ENCODE results near the gene TSEN54.

The TSEN54 gene

DNA sequence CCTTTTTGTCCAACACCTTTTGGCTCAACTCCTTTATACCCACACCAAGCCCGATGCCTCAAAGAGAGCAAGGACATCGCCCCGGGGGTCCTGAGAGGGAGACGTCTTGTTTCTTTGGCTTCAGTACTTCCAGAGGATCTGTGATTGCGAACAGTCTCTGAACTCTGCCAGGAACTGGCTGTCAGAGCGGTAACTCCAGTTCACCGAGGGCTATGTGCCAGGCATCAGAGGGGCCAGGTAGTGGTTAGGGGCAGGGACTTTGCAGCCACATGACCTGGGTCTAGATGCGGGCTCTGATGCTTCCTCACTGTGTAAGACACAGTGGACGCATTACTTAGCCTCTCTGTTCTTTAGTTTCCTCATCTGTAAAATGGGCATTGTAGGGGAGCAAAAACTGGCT is 30.8 kb downstream of the TSEN54 start:
- no peaks in the 10 kb centered on the region for H3K4me1 Mint-ChIP-seq (ENCODE audit: low read depth)
- H3K36me3 Mint-ChIP-seq (ENCODE audit: low read depth), result peaks cover 2% of the 10 kb centered on the region
- H3K9me3 Mint-ChIP-seq, result no peaks in the 10 kb centered on the region
- no peak overlapping the region for H3K4me3 Mint-ChIP-seq
- no peak for DNase-seq
- H3K27me3 Mint-ChIP-seq, result no peaks in the 10 kb centered on the region
- no peak overlapping the region for H3K27ac Mint-ChIP-seq

DNA sequence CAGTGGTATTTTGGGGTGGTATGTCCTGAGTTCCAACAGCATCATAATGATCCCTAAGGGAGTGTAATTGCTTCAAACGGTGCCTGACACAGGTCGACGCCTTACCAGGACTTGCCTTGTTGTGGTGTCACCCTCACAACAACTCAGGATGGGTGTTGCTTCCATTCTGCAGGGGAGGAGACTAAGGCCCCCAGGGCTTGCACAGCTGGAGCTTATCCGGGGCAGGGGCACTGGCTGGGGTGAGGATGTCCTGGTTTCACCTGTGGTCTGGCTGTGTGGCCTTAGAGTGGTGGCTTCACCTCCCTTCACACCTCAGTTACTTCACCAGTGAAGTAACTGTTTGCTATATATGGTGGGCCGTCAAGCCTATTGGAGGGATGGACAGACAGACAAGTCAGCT is 32.5 kb downstream of the TSEN54 start:
- Mint-ChIP-seq H3K9me3 (no peaks in the 10 kb centered on the region), H3K36me3 (ENCODE audit: low read depth) (peaks cover 2% of the 10 kb centered on the region), H3K4me3 (no peak overlapping the region), H3K4me1 (ENCODE audit: low read depth) (no peaks in the 10 kb centered on the region), H3K27me3 (no peaks in the 10 kb centered on the region), H3K27ac (no peak overlapping the region)
- DNase-seq, result no peak

DNA sequence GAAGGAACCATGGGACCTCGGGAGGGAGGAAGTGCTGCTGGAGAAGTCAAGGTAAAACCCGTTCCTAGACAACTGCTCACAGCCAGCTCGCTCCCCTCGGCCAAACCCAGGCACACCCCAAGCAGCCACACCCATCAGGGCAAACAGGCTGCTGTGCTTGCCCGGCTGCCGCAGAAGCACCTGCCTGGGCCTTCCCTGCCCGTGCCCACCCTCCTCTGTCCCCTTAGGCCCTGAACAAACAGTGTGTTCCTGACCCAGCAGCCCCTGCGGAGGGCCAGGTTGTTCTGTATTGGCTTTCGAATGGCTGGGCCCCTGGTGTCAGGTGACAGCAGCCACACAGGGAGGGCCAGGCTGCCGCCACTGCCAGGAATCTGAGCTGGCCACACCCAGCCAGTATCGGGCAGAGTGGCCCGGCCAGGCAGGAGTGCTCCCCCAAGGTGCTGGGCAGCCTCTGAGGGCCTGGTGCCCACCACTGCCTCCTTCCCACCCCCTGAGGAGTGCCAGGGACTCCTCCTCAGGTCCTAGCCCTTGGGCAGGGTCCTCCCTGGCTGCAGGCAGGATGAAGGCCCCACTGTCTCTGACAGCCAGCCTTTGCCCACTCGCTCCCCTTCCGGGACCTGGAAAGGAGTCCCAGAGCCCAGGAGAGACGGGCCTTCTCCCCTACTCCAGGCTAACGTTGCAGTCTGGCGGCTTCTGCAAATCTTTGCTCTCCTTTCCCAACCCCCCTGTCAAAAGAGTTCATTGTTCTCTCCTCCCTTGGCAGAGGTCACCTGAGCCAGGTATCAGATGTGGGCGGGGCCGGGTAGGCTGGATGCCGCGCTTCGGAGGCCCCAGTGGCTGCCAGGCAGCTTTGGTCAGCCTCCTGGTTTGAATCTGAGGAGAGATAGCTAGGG is 33.2 kb downstream of the TSEN54 start:
- Mint-ChIP-seq H3K4me3 (no peak overlapping the region), H3K27ac (no peak overlapping the region), H3K9me3 (no peaks in the 10 kb centered on the region), H3K36me3 (ENCODE audit: low read depth) (peaks cover 2% of the 10 kb centered on the region), H3K27me3 (no peaks in the 10 kb centered on the region), H3K4me1 (ENCODE audit: low read depth) (no peaks in the 10 kb centered on the region)
- no peak for DNase-seq

DNA sequence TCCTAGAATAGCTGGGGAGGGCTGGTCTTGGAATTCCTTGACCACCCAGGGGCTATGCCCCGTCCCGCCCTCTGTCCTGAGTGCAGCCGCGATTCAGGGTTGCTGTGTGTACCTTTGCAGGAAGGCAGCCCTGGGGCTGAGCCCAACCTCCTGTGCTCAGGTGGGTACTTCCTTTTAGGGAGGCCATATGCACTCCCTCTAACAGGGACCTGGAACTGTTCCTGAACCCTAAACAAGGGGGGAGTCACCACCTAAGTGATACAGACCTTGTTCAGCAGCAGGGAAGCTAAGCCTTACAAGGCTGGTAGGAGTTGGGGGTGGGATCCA is 33.8 kb downstream of the TSEN54 start:
- H3K9me3 Mint-ChIP-seq, result no peaks in the 10 kb centered on the region
- H3K4me1 Mint-ChIP-seq (ENCODE audit: low read depth), result no peaks in the 10 kb centered on the region
- no peak overlapping the region for H3K4me3 Mint-ChIP-seq
- peaks cover 2% of the 10 kb centered on the region for H3K36me3 Mint-ChIP-seq (ENCODE audit: low read depth)
- H3K27ac Mint-ChIP-seq, result no peak overlapping the region
- no peaks in the 10 kb centered on the region for H3K27me3 Mint-ChIP-seq
- DNase-seq, result no peak

DNA sequence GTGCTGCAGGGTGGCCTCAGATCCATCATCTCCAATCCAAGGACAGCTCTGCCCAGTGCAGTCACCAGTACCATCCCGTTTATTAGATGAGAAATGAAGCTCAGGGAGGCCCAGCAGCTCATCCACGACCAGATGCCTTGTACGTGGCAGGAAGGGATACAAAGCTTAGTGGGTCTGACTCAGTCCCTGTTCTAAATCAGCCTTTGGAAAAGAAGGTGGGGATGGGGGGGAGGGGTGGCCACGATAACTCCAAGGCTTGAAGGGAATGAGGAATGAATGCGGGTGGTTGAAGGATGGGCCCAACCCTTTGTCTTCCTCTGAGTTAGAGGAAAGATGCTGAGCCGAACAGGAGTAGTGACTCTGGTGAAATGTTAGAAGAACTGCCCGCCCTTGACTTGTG is 34.9 kb downstream of the TSEN54 start:
- Mint-ChIP-seq H3K4me3 (no peak overlapping the region), H3K9me3 (no peaks in the 10 kb centered on the region), H3K27ac (no peak overlapping the region), H3K4me1 (ENCODE audit: low read depth) (no peaks in the 10 kb centered on the region), H3K36me3 (ENCODE audit: low read depth) (peaks cover 2% of the 10 kb centered on the region), H3K27me3 (no peaks in the 10 kb centered on the region)
- no peak for DNase-seq

DNA sequence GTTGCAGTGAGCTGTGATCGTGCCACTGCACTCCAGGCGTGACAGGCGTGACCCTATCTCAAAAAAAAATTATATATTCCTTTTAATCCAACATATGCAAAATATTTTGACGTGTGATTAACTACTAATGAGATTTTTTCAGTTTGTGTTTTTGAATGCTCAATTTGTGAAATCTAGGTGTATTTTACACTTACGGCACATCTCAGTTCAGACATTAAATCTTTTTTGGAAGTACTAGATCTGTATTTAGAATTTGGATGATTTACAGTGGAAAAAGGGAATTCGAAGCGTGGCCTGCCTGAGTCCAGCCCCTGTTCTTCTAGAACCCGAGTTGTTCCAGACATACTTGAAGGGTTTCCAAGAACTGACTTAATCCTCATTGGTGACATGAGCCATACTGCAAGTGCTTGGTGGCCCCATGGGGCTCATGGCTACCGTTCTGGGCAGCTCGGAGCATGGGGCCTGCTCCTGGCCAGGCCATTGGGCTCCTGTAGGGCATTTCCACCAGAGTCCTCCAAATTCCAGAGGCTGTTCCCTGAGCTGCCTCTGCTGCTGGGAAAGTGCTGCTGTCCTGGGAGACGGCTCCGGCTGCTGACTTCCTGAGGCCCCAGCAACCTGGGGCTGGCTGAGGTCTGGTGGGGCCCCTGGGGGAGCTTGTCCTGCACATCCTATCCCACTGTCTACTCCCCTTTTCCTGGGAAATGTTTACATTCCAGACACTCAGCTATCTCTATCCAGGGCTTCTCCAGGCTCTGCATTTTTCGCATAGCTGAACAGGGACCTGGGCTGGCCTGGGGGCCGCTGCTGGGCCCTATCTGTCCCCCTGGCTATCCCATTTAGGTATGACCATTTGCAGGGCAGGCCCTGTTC is 36.3 kb downstream of the TSEN54 start:
- DNase-seq, result no peak
- H3K4me1 Mint-ChIP-seq (ENCODE audit: low read depth), result no peaks in the 10 kb centered on the region

DNA sequence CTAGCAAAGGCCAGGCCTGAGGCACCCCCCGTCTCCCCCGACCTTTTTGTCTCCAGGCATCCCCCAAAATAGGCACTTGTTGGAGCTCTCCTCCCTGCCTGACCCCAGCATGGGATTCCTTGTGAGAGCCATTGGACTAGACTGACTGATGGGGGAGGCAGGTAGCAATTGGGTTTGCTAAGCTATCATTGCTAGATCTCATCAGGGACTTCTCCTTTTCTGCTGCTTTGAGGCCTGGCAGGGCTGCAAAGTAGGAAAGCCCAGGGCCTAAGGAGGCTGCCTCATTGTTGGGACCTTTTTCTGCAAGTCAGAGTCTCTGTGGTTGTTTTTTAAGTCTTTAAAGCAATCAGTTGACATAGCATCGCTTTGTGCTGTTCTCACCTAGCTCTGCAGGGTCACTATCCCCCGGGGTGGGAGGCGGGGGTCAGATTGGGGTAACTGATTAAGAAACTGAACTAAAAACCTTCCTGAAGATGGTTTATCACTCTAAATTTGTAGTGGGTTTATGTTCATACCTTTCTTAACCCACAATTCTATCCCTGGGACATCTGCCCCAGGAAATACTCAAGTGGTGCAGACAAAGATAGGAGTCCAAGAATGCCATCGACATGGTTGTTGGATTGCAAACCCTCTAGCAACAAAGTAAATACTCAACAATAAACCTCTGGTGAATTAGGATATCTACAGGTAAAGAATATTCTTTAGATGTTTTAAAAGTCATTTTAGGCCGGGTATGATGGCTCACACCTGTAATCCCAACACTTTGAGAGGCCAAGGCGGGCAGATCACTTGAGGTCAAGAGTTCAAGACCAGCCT is 37.2 kb downstream of the TSEN54 start:
- H3K27ac Mint-ChIP-seq, result no peak overlapping the region
- H3K27me3 Mint-ChIP-seq, result no peaks in the 10 kb centered on the region
- H3K9me3 Mint-ChIP-seq, result no peaks in the 10 kb centered on the region
- peaks cover 2% of the 10 kb centered on the region for H3K36me3 Mint-ChIP-seq (ENCODE audit: low read depth)
- no peak for DNase-seq
- no peaks in the 10 kb centered on the region for H3K4me1 Mint-ChIP-seq (ENCODE audit: low read depth)
- H3K4me3 Mint-ChIP-seq, result no peak overlapping the region

More for the DNA sequence above, 36.3 kb downstream of the TSEN54 start:
- Mint-ChIP-seq H3K4me3 (no peak overlapping the region), H3K27me3 (no peaks in the 10 kb centered on the region), H3K27ac (no peak overlapping the region), H3K36me3 (ENCODE audit: low read depth) (peaks cover 2% of the 10 kb centered on the region), H3K9me3 (no peaks in the 10 kb centered on the region)

DNA sequence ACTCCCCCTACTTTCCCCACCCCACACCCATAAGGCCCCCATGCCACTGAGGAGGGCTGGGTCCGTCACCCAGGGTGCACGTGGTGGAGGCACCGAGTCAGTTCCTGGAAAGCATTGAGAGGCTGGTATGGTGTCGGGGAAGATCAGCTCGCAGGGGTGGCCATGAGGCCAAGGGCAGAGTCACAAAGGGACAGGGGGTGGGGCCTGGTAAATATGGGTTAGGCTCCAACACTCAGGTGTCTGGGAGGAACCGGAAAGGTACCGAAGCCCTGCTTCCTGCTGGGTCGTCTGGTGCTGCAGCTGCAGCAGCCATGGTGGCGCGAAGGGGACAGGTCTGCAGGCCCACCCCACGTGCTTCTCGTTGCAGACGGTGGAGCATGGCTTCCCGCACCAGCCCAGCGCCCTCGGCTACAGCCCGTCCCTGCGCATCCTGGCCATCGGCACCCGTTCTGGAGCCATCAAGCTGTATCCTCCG is 39.4 kb downstream of the TSEN54 start:
- H3K9me3 Mint-ChIP-seq, result no peaks in the 10 kb centered on the region
- peaks cover 4% of the 10 kb centered on the region for H3K36me3 Mint-ChIP-seq (ENCODE audit: low read depth)
- no peak overlapping the region for H3K27ac Mint-ChIP-seq
- no peak for DNase-seq
- H3K4me1 Mint-ChIP-seq (ENCODE audit: low read depth), result no peaks in the 10 kb centered on the region
- no peak overlapping the region for H3K4me3 Mint-ChIP-seq
- H3K27me3 Mint-ChIP-seq, result no peaks in the 10 kb centered on the region

DNA sequence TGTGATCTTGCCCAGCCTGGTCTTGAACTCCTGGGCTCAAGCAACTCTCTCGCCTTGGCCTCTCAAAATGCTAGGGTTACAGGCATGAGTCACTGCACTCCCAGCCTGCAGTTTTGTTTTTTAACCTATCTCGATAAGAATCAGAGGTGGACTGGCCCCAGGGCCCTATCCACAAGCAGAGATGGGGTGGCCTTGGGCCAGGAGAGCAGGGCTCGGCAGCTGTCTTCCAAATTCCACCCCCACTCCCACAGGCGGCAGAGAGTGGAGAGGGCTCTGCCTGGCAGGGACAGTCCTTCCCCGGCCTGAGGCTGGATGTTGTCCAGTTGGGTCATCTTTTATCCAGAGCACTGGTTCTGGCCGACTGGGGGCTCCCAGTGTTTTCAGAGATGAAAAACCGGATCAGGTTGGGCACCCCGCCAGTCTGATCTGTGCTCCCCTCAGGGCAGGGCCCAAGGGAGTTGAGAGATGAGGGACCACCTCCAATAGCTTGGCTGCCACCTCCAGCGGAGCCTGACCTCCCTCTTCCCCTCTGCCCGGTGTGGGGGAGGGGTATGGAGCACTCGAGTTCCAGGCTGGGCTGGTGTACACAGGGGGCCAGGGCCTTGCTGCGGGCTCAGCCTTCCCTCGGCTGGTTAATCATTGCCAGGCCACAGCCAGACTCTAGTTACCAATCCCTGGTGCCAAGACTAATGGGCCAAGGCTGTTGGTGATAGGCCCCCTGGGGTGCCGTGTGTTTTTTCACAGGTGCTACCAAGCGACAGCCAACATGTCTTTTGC is 40.9 kb downstream of the TSEN54 start:
- Mint-ChIP-seq H3K4me1 (ENCODE audit: low read depth) (no peaks in the 10 kb centered on the region), H3K9me3 (no peaks in the 10 kb centered on the region), H3K27me3 (no peaks in the 10 kb centered on the region), H3K4me3 (no peak overlapping the region), H3K27ac (no peak overlapping the region), H3K36me3 (ENCODE audit: low read depth) (peaks cover 4% of the 10 kb centered on the region)
- no peak for DNase-seq

DNA sequence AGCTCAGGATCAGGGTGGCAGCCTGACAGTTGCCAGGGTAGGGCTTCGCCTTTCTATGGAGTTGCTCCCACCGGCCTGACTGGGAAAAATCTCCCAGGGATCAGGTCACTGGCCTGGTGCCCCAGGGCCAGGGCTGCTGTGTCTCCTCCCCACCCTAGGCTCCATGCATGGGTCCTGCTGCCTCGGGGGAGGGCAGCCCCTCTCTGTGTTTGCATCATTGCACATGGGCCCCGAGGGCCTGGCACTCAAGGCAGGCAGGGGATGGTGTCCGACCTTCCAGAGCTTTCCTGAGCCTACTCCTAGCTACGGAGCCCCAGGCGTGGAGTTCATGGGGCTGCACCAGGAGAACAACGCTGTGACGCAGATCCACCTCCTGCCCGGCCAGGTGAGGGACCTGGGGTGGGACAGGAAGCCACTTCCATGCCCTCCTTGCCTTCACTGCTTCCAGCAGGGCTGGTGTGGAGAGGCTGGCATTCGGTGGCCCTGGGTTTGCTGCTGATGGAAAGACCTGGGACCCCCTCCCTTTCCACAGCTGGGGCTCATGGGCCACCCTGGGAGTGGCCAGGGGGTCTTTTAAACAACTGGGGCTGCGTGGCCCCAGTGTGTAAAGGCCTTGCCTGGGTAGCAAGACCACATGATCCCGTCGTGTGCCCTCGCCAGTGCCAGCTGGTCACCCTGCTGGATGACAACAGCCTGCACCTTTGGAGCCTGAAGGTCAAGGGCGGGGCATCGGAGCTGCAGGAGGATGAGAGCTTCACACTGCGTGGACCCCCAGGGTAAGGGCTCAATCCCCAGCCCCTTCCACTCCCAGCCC is 41.7 kb downstream of the TSEN54 start:
- Mint-ChIP-seq H3K9me3 (no peaks in the 10 kb centered on the region), H3K4me3 (no peak overlapping the region), H3K27ac (no peak overlapping the region), H3K4me1 (ENCODE audit: low read depth) (no peaks in the 10 kb centered on the region), H3K36me3 (ENCODE audit: low read depth) (peaks cover 4% of the 10 kb centered on the region), H3K27me3 (no peaks in the 10 kb centered on the region)
- DNase-seq, result no peak

DNA sequence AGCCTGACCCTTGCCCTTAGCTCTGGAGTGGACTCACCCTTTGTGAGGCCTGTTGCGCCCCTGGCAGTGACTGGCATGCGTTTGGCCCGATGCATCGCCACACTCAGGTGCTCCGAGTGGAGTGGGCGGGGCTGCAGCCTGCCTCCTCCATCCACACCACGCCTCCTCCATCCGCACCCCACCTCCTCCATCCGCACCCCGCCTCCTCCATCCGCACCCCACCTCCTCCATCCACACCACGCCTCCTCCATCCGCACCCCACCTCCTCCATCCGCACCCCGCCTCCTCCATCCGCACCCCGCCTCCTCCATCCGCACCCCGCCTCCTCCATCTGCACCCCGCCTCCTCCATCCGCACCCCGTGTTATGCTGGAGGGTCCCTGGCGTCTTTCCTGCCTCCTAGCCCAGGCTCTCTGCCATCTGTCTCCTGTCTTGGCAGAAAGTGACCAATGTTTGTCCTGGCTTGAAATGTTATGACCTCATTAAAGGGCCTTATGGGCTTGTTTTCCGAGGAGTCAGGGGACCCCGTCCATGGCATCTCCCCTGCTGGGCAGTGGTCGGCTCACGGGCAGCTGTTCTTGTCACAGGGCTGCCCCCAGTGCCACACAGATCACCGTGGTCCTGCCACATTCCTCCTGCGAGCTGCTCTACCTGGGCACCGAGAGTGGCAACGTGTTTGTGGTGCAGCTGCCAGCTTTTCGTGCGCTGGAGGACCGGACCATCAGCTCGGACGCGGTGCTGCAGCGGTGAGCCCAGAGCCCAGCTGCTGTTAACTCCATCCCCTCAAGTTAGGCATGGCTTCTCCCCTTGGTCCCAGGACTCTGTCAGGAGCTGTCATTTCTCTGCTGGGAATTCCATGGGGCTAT is 42.6 kb downstream of the TSEN54 start:
- Mint-ChIP-seq H3K9me3 (no peaks in the 10 kb centered on the region), H3K4me1 (ENCODE audit: low read depth) (no peaks in the 10 kb centered on the region), H3K27ac (no peak overlapping the region), H3K27me3 (no peaks in the 10 kb centered on the region), H3K36me3 (ENCODE audit: low read depth) (peaks cover 10% of the 10 kb centered on the region), H3K4me3 (no peak overlapping the region)
- no peak for DNase-seq

DNA sequence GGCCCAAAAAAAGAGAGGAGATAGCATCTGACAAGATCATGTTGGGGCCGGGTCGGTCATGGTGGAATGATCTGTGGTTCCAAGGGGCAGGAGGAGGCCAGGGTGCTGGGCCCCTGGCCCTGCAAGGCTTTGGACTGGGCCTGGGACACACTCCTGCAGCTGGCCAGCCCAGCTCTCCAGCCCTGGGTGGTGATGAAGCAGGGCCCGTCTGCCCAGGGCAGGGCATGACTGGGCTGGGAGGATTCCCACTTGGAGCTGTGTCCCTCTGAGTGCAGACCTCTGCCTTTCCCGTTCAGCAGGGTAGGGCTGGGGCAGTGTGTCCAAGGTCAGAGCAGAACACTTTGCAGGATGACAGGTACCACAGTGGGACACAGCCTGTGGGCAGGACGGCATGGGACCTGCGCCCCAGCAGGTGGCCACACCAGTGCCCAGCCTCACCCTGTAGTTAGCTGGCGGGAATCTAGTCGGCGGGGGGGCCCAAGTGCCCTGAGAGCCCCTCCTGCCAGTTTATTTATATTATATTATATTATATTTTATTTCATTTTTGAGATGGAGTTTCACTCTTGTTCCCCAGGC is 43.7 kb downstream of the TSEN54 start:
- H3K4me1 Mint-ChIP-seq (ENCODE audit: low read depth), result no peaks in the 10 kb centered on the region
- DNase-seq, result no peak
- no peaks in the 10 kb centered on the region for H3K27me3 Mint-ChIP-seq
- no peak overlapping the region for H3K27ac Mint-ChIP-seq
- H3K9me3 Mint-ChIP-seq, result no peaks in the 10 kb centered on the region
- H3K36me3 Mint-ChIP-seq (ENCODE audit: low read depth), result peaks cover 14% of the 10 kb centered on the region
- H3K4me3 Mint-ChIP-seq, result no peak overlapping the region
